ENCODE data around the gene PINK1. TPM values are rescaled to one million over a fixed set of nuclear protein-coding genes. Genes with fewer than 3 reads are reported as not detected.
"Not testable (repeated sequence)": the region's sequence is repeated elsewhere in the genome, so short reads cannot be mapped to it uniquely, and the experiment has no call there.

The PINK1 gene
- total RNA-seq, 2 donors from 2014 or later: 173 to 174 TPM

DNA sequence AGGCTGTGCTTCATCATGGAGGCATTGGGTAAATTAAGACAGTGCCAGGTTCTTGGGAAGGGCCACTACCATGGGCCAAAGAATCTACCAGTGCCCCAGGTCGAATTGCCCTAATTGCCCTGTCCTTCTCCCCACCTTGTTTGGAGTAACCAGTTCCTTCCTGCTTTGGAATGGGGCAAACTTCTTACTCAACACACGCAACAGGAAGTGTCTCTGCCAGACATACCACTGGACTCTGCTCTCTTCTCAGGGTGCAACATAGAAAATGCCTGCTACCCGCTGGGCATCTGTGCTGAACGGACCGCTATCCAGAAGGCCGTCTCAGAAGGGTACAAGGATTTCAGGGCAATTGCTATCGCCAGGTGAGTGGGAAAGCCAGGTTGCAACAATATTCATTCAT lies 28.6 kb upstream of the PINK1 start:
- H3K4me3 ChIP-seq: no peak overlapping the region
- no peak for DNase-seq (ENCODE audit: low spot score)
- H3K9me3 ChIP-seq: no peaks in the 10 kb centered on the region
- no peaks in the 10 kb centered on the region for H3K36me3 ChIP-seq
- TF ChIP-seq, protein P1, sequence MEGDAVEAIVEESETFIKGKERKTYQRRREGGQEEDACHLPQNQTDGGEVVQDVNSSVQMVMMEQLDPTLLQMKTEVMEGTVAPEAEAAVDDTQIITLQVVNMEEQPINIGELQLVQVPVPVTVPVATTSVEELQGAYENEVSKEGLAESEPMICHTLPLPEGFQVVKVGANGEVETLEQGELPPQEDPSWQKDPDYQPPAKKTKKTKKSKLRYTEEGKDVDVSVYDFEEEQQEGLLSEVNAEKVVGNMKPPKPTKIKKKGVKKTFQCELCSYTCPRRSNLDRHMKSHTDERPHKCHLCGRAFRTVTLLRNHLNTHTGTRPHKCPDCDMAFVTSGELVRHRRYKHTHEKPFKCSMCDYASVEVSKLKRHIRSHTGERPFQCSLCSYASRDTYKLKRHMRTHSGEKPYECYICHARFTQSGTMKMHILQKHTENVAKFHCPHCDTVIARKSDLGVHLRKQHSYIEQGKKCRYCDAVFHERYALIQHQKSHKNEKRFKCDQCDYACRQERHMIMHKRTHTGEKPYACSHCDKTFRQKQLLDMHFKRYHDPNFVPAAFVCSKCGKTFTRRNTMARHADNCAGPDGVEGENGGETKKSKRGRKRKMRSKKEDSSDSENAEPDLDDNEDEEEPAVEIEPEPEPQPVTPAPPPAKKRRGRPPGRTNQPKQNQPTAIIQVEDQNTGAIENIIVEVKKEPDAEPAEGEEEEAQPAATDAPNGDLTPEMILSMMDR (IDR thresholded peaks at IDR 0.05): no peak
- H3K27me3 ChIP-seq: no peaks in the 10 kb centered on the region
- no peak overlapping the region for H3K27ac ChIP-seq
- H3K4me1 ChIP-seq: no peaks in the 10 kb centered on the region

DNA sequence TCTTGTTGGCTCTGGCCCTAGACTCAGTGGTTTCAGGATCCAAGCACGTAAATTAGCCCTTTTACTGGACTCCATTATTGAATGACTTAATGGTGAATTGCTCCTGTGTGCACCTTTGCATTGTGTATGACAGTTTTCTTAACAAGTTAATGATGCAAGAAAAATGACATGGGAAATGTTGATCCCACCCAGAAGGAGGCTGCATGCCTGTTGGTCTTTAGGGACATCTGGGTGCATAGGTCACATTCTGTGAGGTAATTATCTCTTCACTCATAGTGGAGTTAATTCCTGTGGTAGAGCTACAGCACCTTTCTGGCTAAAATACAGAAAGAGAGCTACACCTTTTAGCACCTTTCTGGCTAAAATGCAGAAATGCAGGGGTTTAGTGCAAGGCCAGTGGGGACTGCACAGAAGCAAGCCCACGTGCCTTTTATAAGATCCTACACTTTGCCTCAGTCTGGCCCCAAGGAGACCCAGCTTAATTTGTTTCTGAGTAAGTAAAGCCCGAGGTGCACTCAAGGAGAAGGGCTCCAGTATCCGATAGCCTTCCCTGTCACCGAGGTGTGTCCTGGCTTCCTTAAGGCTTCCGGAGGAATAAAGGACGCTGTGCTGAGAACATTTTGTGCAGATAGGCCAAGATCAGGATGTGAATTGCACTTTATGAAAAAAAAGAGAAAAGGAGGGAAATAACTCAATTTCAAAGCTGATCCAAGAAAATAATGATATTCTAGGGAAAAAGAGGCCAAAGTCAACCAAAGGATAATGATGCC lies 26.3 kb upstream of the PINK1 start:
- H3K4me3 ChIP-seq; H3K9me3 ChIP-seq; DNase-seq (ENCODE audit: low spot score); H3K27me3 ChIP-seq; H3K36me3 ChIP-seq; H3K4me1 ChIP-seq: not testable (repeated sequence)
- peak overlapping the region in 1 of 2 donors; percentile 37 for H3K27ac ChIP-seq

DNA sequence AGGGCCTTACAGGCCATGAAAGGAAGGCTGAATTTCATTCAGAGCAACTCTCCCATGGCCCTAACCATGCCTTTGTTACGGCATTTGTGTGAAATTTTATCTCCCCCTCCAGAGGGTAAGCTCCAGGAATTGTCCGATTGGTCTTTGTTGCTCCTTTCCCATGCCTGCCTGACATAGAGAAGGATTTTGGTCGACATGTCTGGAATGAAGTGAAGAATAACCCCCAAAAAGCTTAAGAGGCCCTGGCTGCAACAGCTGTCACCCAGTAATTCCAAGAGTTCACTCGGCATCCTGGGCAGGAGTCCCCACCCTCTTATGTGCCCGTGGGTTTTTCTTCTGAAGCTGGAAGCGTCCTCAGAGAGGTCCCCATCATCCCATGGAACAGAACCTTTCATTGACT lies 23.7 kb upstream of the PINK1 start:
- DNase-seq (ENCODE audit: low spot score): no peak
- Histone ChIP-seq H3K4me3 (no peak overlapping the region), H3K4me1 (peaks cover 0 to 13% of the 10 kb centered on the region in 2 donors), H3K36me3 (no peaks in the 10 kb centered on the region), H3K27ac (no peak overlapping the region), H3K27me3 (no peaks in the 10 kb centered on the region), H3K9me3 (no peaks in the 10 kb centered on the region)
- TF ChIP-seq, protein P1 (IDR thresholded peaks at IDR 0.05): no peak

DNA sequence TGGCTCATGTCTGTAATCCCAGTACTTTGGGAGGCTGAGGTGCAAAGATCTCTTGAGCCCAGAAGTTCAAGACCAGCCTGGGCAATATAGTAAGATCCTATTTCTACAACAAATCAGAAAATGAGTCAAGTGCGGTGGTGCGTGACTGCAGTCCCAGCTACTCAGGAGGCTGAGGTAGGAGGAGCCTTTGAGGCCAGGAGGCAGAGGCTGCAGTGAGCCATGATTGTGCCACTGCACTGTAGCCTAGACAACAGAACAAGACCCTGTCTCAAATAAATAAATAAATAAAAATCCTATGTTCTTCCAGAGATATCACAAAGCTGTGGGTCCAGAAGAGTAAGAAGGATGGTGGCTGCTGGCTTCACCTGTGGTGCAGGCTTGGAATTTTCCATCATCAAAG lies 22.3 kb upstream of the PINK1 start:
- TF ChIP-seq, protein P1 (IDR thresholded peaks at IDR 0.05): no peak
- Histone ChIP-seq H3K4me3 (no peak overlapping the region), H3K9me3 (no peaks in the 10 kb centered on the region), H3K27ac (no peak overlapping the region), H3K27me3 (no peaks in the 10 kb centered on the region), H3K4me1 (peaks cover 0 to 15% of the 10 kb centered on the region in 2 donors), H3K36me3 (no peaks in the 10 kb centered on the region)
- DNase-seq (ENCODE audit: low spot score): no peak

DNA sequence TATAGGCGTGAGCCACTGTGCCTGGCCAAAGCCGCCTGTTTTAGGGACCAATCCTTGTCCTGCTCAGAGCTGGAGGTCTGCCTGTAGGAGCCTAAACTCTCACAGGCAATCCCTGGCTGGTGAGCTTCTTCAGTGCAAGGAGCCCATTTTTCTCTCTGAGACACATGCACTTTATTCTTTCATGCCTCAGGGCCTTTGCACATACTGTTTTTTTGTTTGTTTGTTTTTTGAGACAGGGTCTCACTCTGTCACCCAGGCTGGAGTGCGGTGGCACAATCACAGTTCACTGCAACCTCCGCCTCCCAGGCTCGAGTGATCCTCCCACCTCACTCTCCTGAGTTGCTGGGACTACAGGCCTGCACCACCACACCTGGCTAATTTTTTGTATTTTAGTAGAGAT lies 21.6 kb upstream of the PINK1 start:
- H3K36me3 ChIP-seq: no peaks in the 10 kb centered on the region
- H3K27me3 ChIP-seq: no peaks in the 10 kb centered on the region
- DNase-seq (ENCODE audit: low spot score): no peak
- no peaks in the 10 kb centered on the region for H3K9me3 ChIP-seq
- H3K27ac ChIP-seq: no peak overlapping the region
- H3K4me1 ChIP-seq: peaks cover 0 to 22% of the 10 kb centered on the region in 2 donors
- TF ChIP-seq, protein P1 (IDR thresholded peaks at IDR 0.05): no peak
- no peak overlapping the region for H3K4me3 ChIP-seq

DNA sequence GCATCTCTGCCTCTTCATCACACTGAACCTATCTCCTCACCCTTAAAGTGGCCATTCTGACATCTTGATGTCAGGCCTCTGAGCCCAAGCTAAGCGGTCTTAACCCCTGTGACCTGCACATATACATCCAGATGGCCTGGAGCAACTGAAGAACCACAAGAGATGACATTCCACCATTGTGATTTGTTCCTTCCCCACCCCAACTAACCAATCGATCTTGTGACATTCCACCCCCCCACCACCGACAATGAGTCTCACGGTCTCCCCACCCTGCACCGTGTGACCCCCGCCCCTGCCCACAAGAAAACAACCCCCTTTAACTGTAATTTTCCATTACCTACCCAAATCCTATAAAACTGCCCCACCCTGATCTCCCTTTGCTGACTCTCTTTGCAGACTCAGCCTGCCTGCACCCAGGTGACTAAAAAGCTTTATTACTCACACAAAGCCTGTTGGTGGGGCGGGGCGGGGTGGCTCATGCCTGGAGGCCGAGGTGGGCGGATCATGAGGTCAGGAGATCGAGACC lies 21.0 kb upstream of the PINK1 start:
- Histone ChIP-seq H3K4me3 (no peak overlapping the region), H3K27ac (no peak overlapping the region), H3K4me1 (peaks cover 0 to 22% of the 10 kb centered on the region in 2 donors), H3K9me3 (no peaks in the 10 kb centered on the region), H3K27me3 (no peaks in the 10 kb centered on the region), H3K36me3 (no peaks in the 10 kb centered on the region)
- TF ChIP-seq, protein P1 (IDR thresholded peaks at IDR 0.05): no peak
- no peak for DNase-seq (ENCODE audit: low spot score)
